Stimulated activated CD8-positive, alpha-beta memory T cell treated with anti-CD3 and anti-CD28 coated beads, Interleukin-2, amount 100 ng/mL, for 1 hour (primary cell): Measurements from ENCODE around the gene TBC1D5.

ENCODE experiments used
- DNase-seq, 2 donors: peaks; one replicate each; pipeline ENCODE4 v3.0.0-alpha.2; 2020; ENCODE audit warnings: low read depth in 2 of 2

The TBC1D5 gene

GRCh38 chr3:17478673-17479072 is 263.8 kb downstream of the TBC1D5 start:
- DNase-seq: no peak

GRCh38 chr3:17473761-17474160 is 268.7 kb downstream of the TBC1D5 start:
- DNase-seq: no peak

GRCh38 chr3:17469954-17470353 is 272.5 kb downstream of the TBC1D5 start:
- no peak for DNase-seq

- DNase-seq: no peak
Observed at GRCh38 chr3:17469520-17469919, 272.9 kb downstream of the TBC1D5 start.

GRCh38 chr3:17466028-17466427 is 276.4 kb downstream of the TBC1D5 start:
- no peak for DNase-seq

- no peak for DNase-seq
Observed at GRCh38 chr3:17459470-17459993, 282.9 kb downstream of the TBC1D5 start.

GRCh38 chr3:17456650-17457049 is 285.8 kb downstream of the TBC1D5 start:
- no peak for DNase-seq

GRCh38 chr3:17456046-17456445 is 286.4 kb downstream of the TBC1D5 start:
- DNase-seq: no peak

GRCh38 chr3:17444865-17445264 is 297.6 kb downstream of the TBC1D5 start:
- no peak for DNase-seq

GRCh38 chr3:17443142-17443541 is 299.3 kb downstream of the TBC1D5 start:
- DNase-seq: no peak

GRCh38 chr3:17442332-17443049 is 299.9 kb downstream of the TBC1D5 start:
- no peak for DNase-seq

- DNase-seq: no peak
Observed at GRCh38 chr3:17433876-17434275, 308.6 kb downstream of the TBC1D5 start.

- DNase-seq: no peak
Observed at GRCh38 chr3:17432236-17432635, 310.2 kb downstream of the TBC1D5 start.

GRCh38 chr3:17431484-17432045 is 310.9 kb downstream of the TBC1D5 start:
- no peak for DNase-seq

GRCh38 chr3:17431004-17431403 is 311.4 kb downstream of the TBC1D5 start:
- DNase-seq: no peak

GRCh38 chr3:17430582-17430981 is 311.8 kb downstream of the TBC1D5 start:
- no peak for DNase-seq

- DNase-seq: no peak
Observed at GRCh38 chr3:17423786-17424536, 318.5 kb downstream of the TBC1D5 start.

GRCh38 chr3:17422636-17423035 is 319.8 kb downstream of the TBC1D5 start:
- DNase-seq: no peak

- no peak for DNase-seq
Observed at GRCh38 chr3:17420668-17421067, 321.8 kb downstream of the TBC1D5 start.

- no peak for DNase-seq
Observed at GRCh38 chr3:17412950-17413530, 329.4 kb downstream of the TBC1D5 start.

GRCh38 chr3:17411157-17411877 is 331.1 kb downstream of the TBC1D5 start:
- DNase-seq: no peak

GRCh38 chr3:17407576-17407975 is 334.9 kb downstream of the TBC1D5 start:
- no peak for DNase-seq
